ENCODE results near the gene GALNT5. TPM values are rescaled to one million over a fixed set of nuclear protein-coding genes. Genes with fewer than 3 reads are reported as not detected.

The GALNT5 gene
- polyA plus RNA-seq, 1 donor: 1.7 TPM

GRCh38 chr2:157292853-157293252 is 35.3 kb downstream of the GALNT5 start:
- DNase-seq: no peak

GRCh38 chr2:157296490-157296889 is 39.0 kb downstream of the GALNT5 start:
- DNase-seq: no peak

- no peak for DNase-seq
These were observed 39.5 kb downstream of the GALNT5 start for GRCh38 chr2:157296958-157297357.

DNA sequence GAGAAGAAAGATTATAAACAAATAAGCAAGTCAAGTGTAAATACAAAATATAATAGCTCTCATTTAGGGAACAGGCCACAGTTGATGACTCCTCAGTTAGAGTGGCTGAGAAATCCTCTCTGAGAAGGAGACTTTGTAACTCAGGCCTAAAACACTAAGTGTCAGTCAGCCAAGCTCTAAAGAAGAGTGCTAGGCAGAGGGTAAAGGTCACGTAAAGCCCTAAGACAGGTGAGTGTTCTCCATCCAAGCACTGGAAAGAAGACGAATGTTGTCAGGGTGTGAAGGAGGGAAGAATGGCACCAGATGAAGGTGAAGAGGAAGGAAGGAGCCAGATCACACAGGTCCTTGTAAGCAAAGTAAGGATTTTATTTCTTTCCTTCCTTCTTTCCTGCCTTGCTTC is 43.8 kb downstream of the GALNT5 start:
- DNase-seq: no peak

DNA sequence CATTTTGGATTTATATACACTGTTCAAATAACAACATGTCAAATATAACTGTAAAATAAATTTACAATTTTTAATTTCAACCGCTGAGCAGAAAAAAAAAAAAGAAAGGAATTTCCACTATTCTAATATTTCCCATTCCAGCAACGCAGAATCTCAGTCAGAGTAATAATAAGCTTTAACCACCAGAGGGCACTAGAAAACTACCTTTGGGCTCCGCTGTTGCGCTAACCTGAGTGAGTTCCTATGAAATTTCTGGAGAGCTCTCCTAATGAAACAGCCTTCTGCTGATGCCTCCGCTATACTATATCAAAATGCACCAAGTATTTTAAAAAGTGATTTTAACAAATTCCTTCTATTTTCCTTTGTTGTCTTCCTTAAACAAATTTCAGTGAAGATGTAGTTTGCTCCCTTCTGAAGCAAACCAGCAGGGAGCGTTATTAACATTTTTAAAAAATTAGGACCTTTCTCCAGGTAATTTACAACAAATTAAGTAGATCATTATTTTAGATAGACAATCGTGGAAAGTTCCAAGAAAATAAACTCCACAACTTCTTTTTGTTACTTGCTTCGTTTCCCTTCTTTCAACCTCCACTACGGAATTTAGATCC is 45.1 kb downstream of the GALNT5 start:
- DNase-seq: peak; percentile 58

GRCh38 chr2:157303612-157304011 is 46.1 kb downstream of the GALNT5 start:
- no peak for DNase-seq

DNA sequence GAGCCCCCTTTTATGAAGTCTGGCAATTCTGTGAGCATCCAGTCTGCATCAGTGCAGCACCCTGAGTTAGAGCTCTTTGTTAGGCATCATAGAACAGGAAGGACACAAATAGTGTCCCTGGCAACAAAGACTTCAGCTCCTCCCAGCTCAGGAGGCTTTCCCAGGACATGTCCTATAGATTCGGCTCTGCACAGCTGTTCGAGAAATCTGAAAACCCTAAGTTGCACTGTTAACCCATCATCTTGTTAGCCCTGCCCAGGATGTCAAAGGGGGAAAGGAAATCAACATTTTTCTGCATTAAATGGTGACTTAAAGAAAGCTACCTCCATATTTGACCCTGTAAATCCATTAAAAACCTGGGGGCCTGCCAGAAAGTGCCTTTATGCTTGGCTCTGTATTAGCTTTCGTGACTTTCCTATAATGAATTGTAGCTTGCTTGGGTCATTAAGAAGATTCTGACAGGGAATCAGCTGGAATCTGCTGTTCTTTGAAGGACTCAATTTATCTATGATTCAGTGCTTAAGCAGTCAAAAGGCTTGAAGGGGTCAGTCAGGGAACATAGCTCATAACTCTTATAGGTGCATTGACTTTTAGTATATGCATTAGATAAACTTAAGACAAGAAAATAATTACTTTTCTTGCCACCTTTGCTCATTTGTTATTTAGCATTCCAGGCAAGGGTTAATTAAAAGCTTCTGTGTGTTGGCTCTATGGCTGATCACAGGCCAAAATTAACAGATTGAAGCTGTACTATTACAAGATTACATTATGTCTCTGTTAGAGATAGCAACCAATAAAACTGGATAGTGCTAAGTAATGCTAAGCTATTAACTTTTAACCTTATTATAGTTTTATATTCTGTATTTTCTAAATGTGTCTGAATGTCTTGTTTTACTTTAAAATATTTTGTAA is 47.6 kb downstream of the GALNT5 start:
- DNase-seq: peak; percentile 14

- no peak for DNase-seq
These were observed 48.2 kb downstream of the GALNT5 start for GRCh38 chr2:157305723-157306110.

GRCh38 chr2:157307021-157307420 is 49.5 kb downstream of the GALNT5 start:
- no peak for DNase-seq

GRCh38 chr2:157309878-157310277 is 52.4 kb downstream of the GALNT5 start:
- DNase-seq: no peak

DNA sequence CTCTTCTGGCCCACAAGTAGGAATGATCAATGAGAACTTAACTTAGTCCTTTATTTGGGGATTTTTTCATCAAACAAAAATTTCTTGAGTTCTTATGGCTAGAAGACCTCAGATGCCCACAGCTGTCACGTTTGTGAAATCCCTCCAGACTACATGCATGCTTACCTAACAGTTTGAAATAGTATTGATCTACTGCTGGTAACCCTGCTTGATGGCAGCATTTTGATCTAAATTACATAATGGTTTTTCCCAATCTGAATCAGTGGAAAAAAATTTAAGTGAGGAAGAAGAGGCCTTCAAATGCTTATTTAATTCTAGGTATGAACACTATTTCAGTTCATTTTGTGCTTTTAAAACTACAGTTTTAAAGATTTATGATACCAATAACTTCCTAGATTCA is 54.2 kb downstream of the GALNT5 start:
- no peak for DNase-seq

DNA sequence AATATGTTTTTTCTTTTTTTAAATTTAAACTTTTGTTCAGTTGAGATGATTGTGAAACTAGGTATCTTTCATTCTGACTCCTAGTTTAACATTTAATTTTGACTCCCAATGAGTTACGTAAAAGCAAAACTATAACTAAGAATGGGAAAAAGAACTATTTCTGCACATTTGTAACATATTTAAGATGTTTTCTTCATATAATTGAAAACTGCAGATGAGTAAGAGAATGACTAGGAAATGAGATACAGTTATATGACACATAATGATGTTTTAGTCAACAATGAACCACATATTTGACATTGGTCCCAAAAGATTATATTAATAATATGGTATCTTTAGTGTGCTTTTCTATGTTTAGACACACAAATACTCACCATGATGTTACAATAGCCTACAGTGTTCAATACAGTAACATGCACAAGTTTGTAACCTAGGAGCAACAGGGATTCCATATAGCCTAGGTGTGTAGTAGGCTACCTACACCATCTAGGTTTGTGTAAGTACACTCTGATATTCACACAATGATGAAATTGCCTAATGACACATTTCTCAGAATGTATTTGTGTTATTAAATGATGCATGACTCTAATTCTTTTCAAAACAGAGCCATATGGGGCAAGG is 55.5 kb downstream of the GALNT5 start:
- no peak for DNase-seq

DNA sequence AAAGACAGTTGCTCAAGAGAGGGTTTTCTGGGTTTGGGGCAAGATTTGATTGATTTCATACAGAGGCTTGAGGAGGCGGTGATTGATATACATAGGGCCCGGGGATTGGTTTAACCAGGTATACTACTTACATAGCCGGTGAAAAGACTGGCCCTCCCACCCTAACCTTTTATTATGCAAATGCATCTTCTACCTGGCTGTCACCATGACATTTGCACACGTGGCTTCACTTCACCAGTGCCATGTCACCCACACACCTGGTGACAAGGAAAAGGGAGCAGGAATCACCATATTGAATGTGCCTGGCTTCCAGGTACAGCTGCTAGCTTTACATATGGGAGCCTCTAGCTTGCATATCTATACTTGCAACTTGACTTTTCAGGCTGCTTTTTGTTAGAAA is 58.4 kb downstream of the GALNT5 start:
- no peak for DNase-seq

- DNase-seq: no peak
These were observed 61.4 kb downstream of the GALNT5 start for GRCh38 chr2:157318884-157319283.

DNA sequence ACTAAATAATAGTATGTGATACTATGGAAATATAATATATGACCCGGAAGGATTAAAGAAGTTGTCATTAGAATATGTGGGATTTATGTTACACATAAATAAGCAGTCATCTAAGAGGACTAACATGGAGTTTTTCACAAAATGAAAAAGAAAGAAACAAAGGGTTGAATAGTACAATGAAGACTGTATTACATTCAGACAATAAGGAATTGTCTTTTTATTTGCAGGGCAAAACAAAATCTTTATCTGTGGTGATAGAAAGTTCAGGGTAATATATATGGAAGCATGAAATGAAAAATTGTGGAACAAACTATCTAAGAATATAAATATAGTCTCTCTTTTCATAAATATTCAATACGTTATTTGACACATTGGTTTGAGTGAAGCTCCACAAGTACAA is 62.3 kb downstream of the GALNT5 start:
- no peak for DNase-seq

- DNase-seq: no peak
These were observed 62.9 kb downstream of the GALNT5 start for GRCh38 chr2:157320409-157320808.

DNA sequence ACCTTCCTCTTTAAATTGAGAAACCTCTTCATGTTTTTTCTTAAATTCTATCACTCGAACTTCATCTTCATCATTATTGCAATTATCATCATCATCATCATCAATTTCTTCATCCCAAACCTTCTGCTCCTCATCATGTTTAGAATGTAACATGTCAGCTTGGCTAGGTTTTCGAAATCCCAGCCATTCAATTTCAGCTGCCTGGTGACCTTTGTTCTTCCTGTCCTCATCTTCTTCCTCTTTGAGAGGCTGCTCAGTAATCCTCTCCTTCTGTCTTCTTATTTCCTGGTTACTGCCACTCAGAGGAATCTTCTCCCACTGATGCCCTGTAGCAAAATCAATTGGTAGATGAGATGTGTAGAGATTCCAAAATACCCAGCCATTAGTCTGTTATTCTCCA is 64.0 kb downstream of the GALNT5 start:
- no peak for DNase-seq

- DNase-seq: no peak
These were observed 64.9 kb downstream of the GALNT5 start for GRCh38 chr2:157322432-157322831.

DNA sequence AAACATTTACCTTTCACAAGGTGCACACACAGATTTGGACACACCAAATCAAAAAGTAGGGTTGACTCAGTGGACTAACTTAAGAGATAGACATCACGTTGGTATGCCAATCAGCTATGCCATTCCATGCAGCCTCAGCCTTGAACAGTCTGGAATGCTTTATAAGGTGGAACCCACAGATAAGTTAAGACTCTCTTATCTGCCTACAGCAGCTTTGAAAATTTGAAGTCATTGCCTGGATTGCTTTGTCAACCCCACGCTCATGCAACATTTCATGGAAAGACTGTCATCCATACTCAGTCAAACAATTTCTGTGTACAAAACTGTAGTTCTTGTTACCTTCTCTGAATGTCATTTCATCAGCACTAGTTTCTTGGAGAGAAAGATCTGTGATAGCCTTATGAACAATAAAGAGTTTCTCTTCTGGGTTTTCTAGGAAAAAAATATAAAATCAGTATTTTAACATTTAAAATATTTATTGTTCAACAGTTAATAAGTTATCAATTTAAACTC is 66.9 kb downstream of the GALNT5 start:
- DNase-seq: no peak

DNA sequence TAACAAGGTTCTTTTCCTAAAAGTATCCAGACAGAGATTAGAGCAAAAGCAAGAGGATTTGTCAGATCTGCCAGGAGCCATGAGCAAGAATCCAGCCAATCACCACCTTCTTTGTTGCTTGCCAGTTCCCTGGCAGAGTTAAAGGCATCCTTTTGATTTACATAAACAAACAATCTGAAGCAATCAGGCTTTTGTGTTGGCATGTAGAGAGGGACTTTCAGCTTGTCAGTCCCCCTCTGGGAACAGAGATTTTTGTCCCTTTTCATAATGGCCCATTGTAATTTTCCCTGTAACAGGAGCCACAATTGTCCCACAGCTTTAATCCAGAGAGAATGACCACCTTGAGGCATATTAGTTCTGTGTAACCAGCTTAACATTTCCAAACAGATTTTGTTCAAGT is 68.3 kb downstream of the GALNT5 start, which contains the start of gene ERMN:
ERMN (minus strand) TSS at position 39 of the 400 bp plus-strand sequence. CDS start 182 bp downstream, outside the sequence.
- DNase-seq: no peak

DNA sequence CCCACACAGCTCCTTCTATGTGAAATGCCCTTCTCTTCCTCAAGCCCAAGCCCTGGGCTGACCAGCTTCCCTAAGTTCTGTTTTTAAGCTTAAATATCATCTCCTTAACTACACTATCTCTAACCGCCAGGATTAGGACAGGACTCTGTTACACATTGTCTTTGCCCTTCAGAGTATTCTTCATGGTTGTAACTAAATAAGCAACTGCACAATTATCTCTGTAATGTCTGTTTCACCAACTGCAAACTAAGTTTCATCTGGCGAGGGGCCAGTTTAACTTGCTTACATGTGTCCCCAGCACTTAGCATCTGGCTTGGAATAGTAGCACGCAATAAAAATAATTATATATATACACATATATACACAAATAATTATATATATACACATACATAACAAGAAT is 69.2 kb downstream of the GALNT5 start:
- no peak for DNase-seq

- no peak for DNase-seq
These were observed 69.7 kb downstream of the GALNT5 start for GRCh38 chr2:157327200-157327599.

All from hindlimb muscle (tissue), 1 donor.